ENCODE data around the gene ANXA8. TPM values are rescaled to one million over a fixed set of nuclear protein-coding genes. Genes with fewer than 3 reads are reported as not detected.

ANXA8 gene, protein sequence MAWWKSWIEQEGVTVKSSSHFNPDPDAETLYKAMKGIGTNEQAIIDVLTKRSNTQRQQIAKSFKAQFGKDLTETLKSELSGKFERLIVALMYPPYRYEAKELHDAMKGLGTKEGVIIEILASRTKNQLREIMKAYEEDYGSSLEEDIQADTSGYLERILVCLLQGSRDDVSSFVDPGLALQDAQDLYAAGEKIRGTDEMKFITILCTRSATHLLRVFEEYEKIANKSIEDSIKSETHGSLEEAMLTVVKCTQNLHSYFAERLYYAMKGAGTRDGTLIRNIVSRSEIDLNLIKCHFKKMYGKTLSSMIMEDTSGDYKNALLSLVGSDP
- not detected in 2 replicates for total RNA-seq

DNA sequence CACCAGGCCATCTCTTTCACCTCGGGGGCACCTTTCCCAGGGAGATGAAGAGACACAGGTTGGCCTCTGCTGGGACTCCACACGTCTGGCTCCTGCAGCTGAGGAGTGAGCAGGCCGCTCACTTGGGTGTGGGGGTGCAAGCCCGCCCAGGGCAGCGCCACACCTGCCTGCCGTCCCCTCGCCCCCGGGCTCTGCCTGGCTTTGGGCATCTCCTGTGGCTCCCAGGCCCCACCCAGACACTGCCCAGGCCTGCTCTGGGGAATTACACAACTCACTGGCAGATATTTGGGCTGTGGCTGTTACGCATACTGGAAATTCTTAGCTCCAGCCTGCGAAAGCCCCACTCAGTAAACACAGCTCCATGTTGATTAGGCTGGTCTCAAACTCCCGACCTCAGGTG lies at the start of gene ANXA8:
TSS of gene ANXA8 (minus strand) at position 193 of the 400 bp plus-strand sequence. CDS start at position 11, 182 bp downstream.

DNA sequence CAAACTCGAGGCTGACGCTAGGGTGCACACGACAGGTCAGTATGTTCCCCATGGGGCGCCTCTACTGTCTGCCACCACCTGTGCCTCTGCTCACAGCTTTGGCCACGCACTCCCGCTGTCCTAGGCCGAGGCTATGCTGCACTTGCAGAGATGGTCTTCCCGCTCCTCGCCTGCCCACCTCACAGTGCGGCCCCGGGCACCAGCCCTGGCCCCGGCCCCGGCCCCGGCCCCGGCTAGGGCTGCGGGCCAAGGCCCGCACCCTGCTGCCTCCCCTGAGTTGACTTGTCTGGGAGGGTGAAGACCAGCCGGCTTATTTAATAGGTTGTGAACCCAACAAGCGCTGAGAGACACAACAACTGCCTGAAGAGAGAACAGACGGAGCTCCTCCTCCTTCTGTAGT lies 39.6 kb upstream of the ANXA8 start, which contains the start of gene AGAP9:
TSS of gene AGAP9 (minus strand) at position 164 of the 400 bp plus-strand sequence. CDS start at position 52, 112 bp downstream.

DNA sequence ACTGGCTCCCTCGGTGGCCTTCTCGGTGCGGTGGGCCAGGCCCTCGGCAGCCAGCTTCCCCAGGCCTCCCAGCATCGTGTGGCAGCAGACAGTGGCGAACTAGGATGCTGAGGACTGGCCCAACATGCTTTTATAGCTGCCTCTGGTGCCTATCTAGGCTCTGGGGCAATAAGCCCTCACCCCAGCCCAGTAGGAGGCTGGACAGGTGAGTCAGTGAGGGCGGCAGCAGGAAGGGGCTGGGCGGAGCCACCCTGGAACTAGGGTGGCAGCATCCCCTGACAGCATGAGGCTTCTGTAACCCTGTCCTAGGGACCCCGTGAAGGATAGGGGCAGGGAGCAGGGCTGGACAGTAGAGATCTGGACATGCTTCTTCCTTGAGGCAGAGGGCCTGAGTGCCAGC lies 7.7 kb upstream of the ANXA8 start, which contains the start of gene FAM25G:
TSS of gene FAM25G (minus strand) at position 101 of the 400 bp plus-strand sequence. CDS start at position 75, 26 bp downstream.

Other genes with a start within 250 kb of the ANXA8 start
- gene GDF10, start 183.9 kb downstream of the ANXA8 start, total RNA-seq: not detected in 2 replicates
- not detected in 2 replicates for gene GDF2, start 161.7 kb downstream of the ANXA8 start, total RNA-seq
- gene RBP3, start 135.8 kb downstream of the ANXA8 start, total RNA-seq: not detected in 2 replicates
- gene ZNF488, start 99.8 kb downstream of the ANXA8 start, total RNA-seq: 0.07 and 0.15 TPM in 2 replicates
- gene FAM25G, start 7.6 kb upstream of the ANXA8 start, total RNA-seq: not detected in 2 replicates
- gene AGAP9, start 39.5 kb upstream of the ANXA8 start, total RNA-seq: 1.3 and 1.8 TPM in 2 replicates

Data from mammary microvascular endothelial cell (primary cell).